NB4 (cell line): ENCODE data around the gene PLCH2.

Source experiments
- CTCF ChIP-seq: IDR thresholded peaks from one replicate; pipeline ENCODE4 v1.5.1; 2012; ENCODE audit warnings: low read depth, low read length
- MAX ChIP-seq: IDR thresholded peaks from 2 replicates; pipeline ENCODE4 v1.6.1; 2011; ENCODE audit warnings: low read depth, low read length
- POLR2A ChIP-seq: IDR thresholded peaks from 2 replicates; pipeline ENCODE4 v1.6.1; 2011; ENCODE audit warnings: mild to moderate bottlenecking; ENCODE audit not compliant: insufficient read length; ENCODE audit errors: extremely low read depth

- TF ChIP-seq CTCF = no peak
- TF ChIP-seq POLR2A = no peak
- TF ChIP-seq MAX = no peak
These were observed 39.0 kb downstream of the PLCH2 start for GRCh38 chr1:2514863-2515762.
